CD4-positive, alpha-beta T cell treated with Interleukin-6 at 100 ng/mL for 8 hours (primary cell): ENCODE measurements around the gene SNX9.

Source experiments
- DNase-seq: peaks from one replicate; pipeline ENCODE4 v3.0.0-alpha.2; 2020; ENCODE audit warnings: mixed read lengths, low spot score

Gene SNX9

GRCh38 chr6:157978021-157978783 lies 155.2 kb downstream of the SNX9 start:
- DNase-seq: no peak

GRCh38 chr6:157980288-157981131 lies 157.5 kb downstream of the SNX9 start:
- DNase-seq: no peak

- no peak for DNase-seq
Measured at GRCh38 chr6:157981132-157981394, 158.0 kb downstream of the SNX9 start.

- peak; percentile 86 for DNase-seq
Measured at GRCh38 chr6:157981395-157982101, 158.5 kb downstream of the SNX9 start, which contains the start of gene SYNJ2. Gene SYNJ2, plus strand, starts transcription at chr6:157981863. Its CDS starts 99 bp downstream, at chr6:157981962.

- no peak for DNase-seq
Measured at GRCh38 chr6:157982102-157982562, 159.1 kb downstream of the SNX9 start.

GRCh38 chr6:157982563-157983405 lies 159.7 kb downstream of the SNX9 start:
- no peak for DNase-seq

GRCh38 chr6:157983406-157984119 lies 160.5 kb downstream of the SNX9 start:
- DNase-seq: no peak

GRCh38 chr6:157984128-157984527 lies 161.1 kb downstream of the SNX9 start:
- DNase-seq: no peak

GRCh38 chr6:157984686-157985225 lies 161.7 kb downstream of the SNX9 start:
- no peak for DNase-seq

GRCh38 chr6:157985378-157986155 lies 162.5 kb downstream of the SNX9 start:
- DNase-seq: no peak

- no peak for DNase-seq
Measured at GRCh38 chr6:157987788-157988699, 165.0 kb downstream of the SNX9 start.

- DNase-seq: no peak
Measured at GRCh38 chr6:157988700-157989063, 165.6 kb downstream of the SNX9 start.

GRCh38 chr6:157989541-157990289 lies 166.7 kb downstream of the SNX9 start:
- no peak for DNase-seq

GRCh38 chr6:157990321-157991066 lies 167.4 kb downstream of the SNX9 start:
- peak; percentile 36 for DNase-seq

- no peak for DNase-seq
Measured at GRCh38 chr6:157991067-157991432, 168.0 kb downstream of the SNX9 start.

GRCh38 chr6:157993076-157993475 lies 170.0 kb downstream of the SNX9 start:
- DNase-seq: no peak

GRCh38 chr6:157994125-157994795 lies 171.2 kb downstream of the SNX9 start:
- no peak for DNase-seq
